GM21576 (cell line): ENCODE data around the gene ARHGAP30.
"Not testable (repeated sequence)": the region's sequence is repeated elsewhere in the genome, so short reads cannot be mapped to it uniquely, and the experiment has no call there.

Source experiments
- ATAC-seq: cut with Tn5 transposase; IDR thresholded peaks from one replicate; pipeline ENCODE4 v1.9.1; 2021; ENCODE audit warnings: mild to moderate bottlenecking, moderate library complexity; ENCODE audit not compliant: unreplicated experiment

ARHGAP30 gene, protein sequence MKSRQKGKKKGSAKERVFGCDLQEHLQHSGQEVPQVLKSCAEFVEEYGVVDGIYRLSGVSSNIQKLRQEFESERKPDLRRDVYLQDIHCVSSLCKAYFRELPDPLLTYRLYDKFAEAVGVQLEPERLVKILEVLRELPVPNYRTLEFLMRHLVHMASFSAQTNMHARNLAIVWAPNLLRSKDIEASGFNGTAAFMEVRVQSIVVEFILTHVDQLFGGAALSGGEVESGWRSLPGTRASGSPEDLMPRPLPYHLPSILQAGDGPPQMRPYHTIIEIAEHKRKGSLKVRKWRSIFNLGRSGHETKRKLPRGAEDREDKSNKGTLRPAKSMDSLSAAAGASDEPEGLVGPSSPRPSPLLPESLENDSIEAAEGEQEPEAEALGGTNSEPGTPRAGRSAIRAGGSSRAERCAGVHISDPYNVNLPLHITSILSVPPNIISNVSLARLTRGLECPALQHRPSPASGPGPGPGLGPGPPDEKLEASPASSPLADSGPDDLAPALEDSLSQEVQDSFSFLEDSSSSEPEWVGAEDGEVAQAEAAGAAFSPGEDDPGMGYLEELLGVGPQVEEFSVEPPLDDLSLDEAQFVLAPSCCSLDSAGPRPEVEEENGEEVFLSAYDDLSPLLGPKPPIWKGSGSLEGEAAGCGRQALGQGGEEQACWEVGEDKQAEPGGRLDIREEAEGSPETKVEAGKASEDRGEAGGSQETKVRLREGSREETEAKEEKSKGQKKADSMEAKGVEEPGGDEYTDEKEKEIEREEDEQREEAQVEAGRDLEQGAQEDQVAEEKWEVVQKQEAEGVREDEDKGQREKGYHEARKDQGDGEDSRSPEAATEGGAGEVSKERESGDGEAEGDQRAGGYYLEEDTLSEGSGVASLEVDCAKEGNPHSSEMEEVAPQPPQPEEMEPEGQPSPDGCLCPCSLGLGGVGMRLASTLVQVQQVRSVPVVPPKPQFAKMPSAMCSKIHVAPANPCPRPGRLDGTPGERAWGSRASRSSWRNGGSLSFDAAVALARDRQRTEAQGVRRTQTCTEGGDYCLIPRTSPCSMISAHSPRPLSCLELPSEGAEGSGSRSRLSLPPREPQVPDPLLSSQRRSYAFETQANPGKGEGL

GRCh38 chr1:161069731-161070270, at the start of gene ARHGAP30:
Gene ARHGAP30 (minus strand): TSS chr1:161069891. CDS start chr1:161069624, 267 bp downstream.
- ATAC-seq = peak; percentile 76

- ATAC-seq = peak; percentile 71
Measured at GRCh38 chr1:161117759-161118581, 48.3 kb upstream of the ARHGAP30 start, which contains the start of the genes NIT1 and PFDN2. Gene NIT1 (plus strand): TSS chr1:161118105. CDS start chr1:161118177, 72 bp downstream. Gene PFDN2 (minus strand): TSS chr1:161118037. CDS start chr1:161118026, 11 bp downstream.

- ATAC-seq = not testable (repeated sequence)
Measured at GRCh38 chr1:161115961-161116360, 46.3 kb upstream of the ARHGAP30 start.

- ATAC-seq = no peak
Measured at GRCh38 chr1:161115132-161115711, 45.5 kb upstream of the ARHGAP30 start.

GRCh38 chr1:161114556-161114955, 44.9 kb upstream of the ARHGAP30 start:
- ATAC-seq = no peak

GRCh38 chr1:161113915-161114314, 44.2 kb upstream of the ARHGAP30 start:
- no peak for ATAC-seq

- no peak for ATAC-seq
Measured at GRCh38 chr1:161111527-161111926, 41.8 kb upstream of the ARHGAP30 start.

DNA sequence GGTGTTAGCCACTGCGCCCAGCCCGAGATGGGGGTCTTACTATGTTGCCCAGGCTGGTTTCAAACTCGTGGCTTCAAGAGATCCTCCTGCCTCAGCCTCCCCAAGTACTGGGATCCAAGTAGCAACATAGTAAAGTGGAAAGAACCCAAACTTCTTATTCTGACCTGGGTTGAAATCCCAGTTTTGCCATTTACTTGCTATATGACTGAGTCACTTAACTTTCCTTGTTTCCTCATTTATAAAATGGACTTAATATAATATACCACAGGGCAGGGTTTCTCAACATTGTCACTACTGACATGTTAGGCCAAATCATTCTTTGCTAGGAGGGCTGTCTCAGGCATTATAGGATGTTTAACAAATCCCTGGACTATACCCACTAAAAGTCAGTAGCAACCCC, 41.4 kb upstream of the ARHGAP30 start:
- no peak for ATAC-seq

GRCh38 chr1:161106431-161106830, 36.7 kb upstream of the ARHGAP30 start:
- no peak for ATAC-seq

DNA sequence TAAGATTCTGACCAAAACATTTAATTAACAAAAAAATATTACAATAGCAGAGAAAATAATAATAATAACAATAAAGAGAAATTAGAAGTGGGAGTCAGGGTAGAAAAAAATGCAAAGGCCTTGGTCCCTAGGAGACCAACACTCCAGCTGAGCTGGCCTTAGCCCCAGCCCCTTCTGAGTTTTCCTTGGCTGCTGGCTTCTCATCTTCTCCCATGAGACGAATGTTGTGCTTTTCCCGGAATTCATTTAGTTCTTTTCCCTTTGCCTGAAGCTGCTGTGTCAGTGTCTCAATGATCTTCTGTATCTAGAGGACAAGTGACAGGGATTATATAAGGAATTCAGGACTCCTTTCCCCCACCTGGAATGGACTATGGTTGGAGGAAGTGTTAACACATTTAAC, 30.9 kb upstream of the ARHGAP30 start:
- ATAC-seq = no peak

- no peak for ATAC-seq
Measured at GRCh38 chr1:161099090-161099802, 29.6 kb upstream of the ARHGAP30 start.

- ATAC-seq = peak; percentile 70
Measured at GRCh38 chr1:161098210-161099068, 28.7 kb upstream of the ARHGAP30 start, which contains the start of gene KLHDC9. Gene KLHDC9 (plus strand): TSS chr1:161098361. CDS start chr1:161098536, 175 bp downstream.

- no peak for ATAC-seq
Measured at GRCh38 chr1:161096530-161096929, 26.8 kb upstream of the ARHGAP30 start.

DNA sequence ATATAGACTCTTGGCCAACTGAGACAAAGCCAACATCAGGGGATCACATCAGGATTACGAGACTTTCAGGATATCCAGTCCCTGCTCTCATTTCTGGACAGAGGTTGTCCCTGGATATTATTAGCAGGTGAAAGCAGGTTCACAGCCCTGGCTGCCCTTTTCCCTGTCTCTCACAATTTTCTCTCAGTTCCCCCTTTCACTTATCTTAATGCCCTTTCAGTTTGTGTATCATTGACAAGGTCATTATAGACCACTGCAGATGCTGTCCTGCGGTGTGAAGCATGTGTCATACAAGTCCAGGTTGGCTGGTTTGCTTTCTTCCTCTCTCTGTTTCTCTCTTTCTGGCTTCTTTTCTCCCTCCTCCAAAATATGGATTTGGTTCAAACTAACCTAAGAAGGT, 26.3 kb upstream of the ARHGAP30 start:
- peak; percentile 33 for ATAC-seq

DNA sequence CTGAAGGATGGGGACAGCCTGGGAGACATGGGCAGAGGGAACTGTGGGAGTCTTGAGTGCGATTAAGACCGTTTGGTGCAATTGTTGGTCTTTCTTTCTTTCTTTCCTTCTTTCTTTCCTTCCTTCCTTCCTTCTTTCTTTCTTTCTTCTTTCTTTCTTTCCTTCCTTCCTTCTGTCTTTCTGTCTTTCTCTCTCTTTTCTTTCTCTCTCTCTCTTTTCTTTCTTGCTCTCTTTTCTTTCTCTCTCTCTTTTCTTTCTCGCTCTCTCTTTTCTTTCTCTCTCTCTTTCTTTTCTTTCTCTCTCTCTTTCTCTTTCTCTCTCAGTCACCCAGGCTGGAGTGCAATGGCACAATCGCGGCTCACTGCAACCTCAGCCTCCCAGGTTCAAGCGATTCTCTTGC, 25.5 kb upstream of the ARHGAP30 start:
- ATAC-seq = no peak

DNA sequence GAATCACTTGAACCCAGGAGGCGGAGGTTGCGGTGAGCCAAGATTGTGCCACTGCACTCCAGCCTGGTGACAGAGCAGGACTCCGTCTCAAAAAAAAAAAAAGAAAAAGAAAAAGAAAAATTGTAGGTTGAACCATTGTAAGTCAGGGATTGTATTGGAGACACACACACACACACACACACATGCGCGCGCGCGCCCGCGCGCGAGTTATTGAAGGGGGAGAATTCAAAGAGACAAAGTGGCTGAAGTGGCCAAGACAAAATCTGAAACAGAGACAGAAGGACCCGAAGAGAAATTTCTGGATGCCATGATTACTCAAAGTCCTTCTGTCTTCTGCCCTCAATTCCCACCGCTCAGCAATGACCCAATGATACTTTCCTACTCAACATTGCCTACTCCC, 24.8 kb upstream of the ARHGAP30 start:
- no peak for ATAC-seq

DNA sequence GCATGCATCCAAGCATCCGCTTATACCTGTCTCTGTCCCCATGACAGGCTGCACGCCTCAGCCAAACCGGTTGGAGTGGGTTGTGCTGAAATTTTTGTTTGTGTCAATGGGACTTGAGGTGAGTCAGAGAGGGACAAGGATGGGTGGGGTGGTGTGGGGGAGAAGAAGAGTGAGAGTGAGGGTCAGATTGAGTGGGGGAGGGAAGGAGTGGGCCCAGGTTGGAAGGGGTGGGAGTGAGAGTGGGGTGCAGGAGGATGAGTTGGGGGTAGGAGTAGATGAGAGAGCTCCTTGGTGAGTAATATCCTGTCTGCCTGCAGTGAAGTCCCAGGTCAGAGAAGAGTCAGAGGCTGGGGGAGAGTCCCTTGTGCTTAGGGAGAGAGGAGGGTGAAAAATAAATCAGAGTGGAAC, 22.9 kb upstream of the ARHGAP30 start:
- no peak for ATAC-seq
